Left hindlimb (tissue), 1 donor: ENCODE results near the gene C20orf204.
A peak's percentile ranks its signal among the peaks of the same experiment; 100 is the strongest.

Experiments
- DNase-seq: peaks from one replicate; pipeline ENCODE4 v3.0.0-alpha.2; 2018

C20orf204 gene

DNA sequence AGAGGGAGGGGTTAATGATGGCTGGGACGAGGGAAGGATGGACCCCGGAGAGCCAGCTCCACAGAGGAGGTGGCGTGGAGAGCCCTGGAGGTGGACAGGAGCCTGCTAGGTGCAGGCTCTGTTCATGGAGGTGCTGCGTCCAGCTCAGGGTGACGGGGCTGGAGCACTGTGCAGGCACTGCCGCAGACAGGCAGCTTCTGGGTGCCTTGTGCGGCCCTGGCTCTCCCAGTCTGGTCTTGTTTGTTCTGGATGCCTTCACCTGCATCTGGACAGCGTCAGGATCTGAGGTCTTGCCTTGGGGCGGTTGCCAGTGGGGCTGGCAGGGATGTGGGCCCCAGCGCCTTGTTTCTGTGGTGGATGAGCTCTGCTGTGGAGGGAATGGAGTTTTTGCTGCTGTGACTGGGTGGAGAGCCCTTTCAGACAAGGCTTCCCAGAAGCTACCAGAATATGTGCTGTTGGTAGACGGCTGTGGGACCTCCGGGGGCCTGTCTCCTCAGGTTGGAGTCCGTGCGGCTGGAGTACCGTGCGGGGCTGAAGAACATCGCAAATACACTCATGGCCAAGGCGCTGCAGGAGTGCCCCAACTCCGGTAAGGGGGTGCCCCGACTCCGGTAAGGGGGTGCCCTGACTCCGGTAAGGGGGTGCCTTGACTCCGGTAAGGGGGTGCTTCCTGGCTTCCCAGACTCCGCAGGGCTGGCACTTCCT is 7.8 kb upstream of the C20orf204 start:
- no peak for DNase-seq

DNA sequence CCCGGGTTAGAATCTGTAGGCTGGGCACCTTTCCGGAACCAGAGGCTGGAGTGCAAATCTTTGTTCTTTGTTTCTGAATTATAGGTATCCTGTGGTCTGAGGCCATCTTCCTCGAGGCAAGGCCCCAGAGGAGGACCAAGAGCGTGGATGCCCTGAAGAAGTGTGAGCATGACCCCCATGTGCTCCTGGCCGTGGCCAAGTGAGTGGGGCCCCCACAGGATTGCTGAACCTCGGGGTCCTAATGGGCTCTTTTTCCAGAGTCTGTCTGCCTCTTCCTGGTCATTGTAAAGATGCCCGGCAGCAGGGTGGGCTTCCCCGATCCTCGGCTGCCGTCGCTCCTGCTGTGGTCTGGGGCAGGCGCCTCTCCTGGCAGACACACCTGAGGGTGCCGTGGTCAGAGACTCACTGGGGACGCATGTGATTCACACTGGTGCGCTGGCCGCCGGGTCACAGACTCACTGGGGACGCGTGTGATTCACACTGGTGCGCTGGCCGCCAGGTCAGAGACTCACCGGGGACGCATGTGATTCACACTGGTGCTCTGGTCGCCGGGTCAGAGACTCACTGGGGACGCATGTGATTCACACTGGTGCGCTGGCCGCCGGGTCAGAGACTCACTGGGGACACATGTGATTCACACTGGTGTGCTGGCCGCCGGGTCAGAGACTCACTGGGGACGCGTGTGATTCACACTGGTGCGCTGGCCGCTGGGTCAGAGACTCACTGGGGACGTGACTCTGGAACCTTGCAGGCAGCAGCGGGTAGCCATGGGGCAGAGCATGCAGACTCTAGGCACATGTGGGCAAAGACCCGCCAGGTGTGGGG is 6.5 kb upstream of the C20orf204 start:
- no peak for DNase-seq

DNA sequence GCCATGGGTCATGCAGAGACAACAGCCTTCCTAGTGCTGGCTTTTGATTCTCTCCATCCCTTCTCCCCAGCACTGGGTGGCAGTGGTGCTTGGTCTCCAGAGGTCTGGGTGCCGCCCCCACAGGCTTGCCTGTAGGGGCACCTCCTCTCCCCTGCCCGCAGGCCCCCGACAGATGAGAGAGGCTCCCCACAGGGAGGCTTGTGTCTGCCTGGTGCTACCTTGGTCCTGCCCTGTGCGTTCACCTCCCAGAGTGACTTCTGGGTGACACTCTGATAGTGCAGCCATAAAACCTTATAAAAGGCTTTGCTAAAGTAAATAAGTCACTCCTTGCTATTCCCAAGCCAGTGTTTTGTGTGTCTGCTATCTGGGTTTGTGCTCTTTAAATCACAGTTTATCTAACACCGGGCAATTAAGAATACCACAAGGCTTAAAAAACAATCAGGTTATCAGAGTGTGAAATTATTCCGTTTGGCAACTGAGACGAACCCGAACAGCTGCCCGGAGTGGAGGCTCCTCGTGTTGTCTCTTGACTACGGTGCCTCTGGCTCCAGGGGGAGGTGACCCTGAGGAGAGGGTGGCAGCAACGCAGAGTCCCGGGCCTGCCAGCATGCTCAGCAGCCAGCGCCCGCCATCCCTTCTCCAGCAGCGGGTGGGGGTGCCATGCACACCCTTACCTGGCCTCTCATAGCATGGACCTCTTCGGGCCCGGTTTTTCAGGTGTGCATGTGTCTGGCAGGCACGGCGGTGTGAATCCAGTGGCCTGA is 5.4 kb upstream of the C20orf204 start:
- DNase-seq = no peak

DNA sequence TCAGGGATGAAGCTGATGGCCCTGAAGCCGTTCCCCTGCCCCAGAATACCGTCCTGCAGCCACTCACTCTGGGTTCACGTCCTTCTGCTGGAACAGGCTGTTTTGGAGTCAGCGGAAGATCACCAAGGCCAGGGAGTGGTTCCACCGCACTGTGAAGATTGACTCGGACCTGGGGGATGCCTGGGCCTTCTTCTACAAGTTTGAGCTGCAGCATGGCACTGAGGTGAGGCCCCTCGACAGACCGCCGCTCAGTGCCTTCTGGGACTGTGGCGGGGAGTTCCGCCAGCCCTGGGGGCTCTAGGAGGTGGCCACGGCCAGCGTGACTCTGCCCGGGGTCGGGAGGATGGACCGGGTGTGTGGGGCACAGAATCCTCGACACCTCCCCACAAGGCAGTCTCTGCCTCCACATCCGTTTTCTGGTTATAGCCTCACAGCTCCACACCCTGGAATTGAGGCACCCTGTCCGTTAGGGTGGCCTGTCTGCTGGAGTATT is 4.1 kb upstream of the C20orf204 start:
- no peak for DNase-seq

DNA sequence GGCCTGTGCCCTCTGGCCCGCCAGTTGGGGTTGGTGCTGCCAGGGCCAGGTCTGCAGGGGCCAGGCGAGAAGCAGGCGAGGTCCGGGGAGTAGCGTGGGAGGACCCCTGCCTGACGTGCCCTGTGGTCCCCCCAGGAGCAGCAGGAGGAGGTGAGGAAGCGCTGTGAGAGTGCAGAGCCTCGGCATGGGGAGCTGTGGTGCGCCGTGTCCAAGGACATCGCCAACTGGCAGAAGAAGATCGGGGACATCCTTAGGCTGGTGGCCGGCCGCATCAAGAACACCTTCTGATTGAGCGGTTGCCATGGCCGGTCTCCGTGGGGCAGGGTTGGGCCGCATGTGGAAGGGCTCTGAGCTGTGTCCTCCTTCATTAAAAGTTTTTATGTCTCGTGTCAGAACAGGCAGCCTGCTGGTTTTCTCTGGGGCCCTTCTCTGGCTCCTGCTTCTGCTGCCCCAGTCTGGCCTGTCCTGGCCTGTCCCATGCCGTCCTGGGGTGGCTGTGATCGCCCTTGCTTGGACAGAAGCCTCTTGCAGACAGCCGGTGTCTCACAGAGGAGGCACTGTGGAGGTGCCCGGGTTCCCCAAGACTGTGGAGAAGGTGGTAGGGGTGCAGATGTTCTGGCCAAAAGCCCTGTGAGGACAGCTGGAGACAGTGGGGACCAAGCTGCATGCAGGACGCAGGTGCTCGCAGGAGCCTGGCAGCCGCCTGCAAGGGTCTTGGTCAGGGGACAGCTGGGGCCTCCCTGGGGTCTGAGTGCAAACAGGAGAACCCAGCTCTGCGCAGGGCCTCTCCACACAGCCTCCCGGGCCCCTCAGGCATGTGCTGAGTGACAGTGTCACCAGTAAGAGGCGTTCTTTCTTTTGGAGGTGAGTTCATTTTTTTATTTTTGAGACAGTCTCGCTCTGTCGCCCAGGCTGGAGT is 3.0 kb upstream of the C20orf204 start:
- no peak for DNase-seq

DNA sequence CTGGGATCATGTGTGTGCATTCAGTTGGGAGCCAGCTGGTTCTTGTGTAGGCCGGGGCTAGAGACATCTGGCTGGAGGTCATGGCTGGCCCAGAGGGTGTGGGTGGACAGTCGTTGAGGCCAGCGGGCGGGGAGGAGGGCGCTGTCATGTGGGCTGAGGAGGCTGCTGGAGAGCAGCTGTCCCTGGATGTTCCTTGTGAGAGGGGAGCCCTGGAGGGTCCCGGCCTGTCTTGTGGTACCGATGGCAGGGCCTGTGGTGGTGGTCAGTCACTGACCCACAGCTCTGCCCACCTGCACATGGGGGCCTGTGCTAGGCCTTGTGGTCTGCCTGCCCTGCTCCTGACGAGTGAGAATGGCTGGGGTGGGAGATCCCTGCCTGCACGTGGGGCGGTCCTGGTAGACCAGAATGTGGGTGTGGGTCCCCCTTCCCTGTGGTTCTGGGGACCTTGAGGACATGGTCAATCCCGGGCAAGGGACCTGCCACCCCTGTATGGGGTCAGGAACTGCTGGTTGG is 1.9 kb upstream of the C20orf204 start:
- DNase-seq = no peak

DNA sequence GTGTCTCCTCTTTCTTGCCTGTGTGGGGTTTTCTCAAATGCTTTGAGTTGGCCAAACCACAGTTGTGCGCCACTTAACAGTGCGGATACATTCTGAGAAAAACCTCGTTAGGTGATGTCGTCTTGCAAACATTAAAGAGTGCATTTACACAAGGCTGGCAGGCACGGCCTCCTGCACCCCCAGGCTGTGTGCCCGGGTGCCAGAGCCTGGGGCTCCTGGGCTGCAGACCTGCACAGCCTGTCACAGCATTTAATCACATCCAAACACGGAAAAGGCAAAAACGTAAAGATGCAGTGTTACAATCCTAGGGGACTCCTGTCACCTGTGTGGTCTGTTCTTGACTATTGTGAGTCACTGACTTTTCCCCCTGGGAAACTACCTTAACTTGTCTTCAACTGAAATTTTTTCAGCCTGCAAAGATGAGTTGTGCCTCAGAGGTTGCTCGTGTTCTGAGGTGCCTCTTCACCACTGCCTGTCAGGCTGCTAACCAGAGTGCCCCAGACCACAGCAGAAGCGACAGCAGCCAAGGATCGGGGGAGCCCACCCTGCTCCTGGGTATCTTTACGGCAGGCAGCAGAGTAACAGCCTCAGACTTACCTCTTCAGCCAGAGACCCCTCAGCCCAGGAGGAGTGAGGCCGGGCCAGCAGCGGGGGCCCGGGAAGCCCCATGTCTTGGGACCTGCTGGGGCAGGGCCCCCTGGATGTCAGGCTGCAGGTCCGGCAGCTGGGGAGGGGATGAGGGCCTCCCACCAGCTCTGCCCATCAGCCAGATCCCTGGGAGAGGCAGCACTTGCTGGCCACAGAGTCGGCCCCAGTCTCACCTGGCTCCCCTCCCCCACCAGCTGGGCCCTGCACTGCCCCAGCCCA is 683 bp upstream of the C20orf204 start:
- no peak for DNase-seq

DNA sequence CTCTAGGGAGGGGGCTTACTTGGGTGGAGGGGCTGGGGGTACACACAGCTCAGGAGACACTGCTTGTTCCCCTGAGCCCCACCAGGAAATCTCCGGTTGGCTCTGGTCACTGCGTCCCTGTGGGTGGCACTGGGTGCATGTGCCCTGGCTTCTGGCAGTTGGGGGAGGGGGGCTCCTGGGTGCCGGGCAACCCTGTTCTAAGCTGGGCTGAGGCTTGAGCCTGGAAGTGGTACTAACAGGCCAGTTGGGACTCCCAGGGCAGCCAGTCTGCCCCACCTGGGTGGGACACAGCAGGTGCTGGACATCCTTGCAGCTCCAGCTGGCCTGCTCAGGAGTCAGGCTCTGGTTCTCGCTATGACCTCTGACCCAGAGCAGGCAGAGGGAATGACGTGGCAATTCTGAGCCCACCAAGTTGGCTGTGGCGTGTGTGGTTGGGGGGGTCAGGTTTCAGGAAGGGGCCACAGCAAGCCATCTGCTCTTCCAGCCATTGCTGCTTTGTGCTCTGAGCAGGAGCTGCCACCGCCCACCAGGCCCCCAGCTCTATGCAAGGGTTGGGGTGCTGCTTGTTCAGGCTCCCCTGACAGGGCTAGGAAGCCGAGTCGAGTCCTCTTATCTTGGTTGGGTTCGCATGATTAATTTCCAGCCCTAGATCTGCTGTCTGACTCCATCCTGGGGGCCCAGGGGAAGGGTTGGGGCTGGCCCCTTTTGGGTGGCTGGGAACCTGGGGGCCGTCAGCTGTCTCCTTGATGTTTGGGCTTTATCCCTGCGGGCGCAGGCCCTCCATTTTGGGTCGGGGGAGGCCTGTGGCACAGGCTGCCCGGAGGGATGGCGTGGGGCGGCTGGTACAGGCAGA is 590 bp downstream of the C20orf204 start:
- no peak for DNase-seq

DNA sequence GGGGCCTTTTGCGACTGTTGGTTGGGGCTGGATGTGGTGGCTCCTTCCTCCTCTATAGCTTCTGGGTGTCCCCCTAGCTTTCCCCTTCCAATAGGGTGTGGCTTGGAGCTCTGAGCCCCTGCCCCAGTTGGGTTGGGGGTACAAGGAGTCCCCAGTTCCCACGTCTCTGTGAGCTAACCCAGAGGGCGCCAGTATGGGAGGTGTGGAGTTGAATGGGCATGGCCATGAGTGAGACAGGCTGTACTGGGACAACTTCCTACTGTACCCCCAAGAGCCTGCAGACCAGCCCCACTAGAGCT is 1.2 kb downstream of the C20orf204 start:
- DNase-seq = no peak

DNA sequence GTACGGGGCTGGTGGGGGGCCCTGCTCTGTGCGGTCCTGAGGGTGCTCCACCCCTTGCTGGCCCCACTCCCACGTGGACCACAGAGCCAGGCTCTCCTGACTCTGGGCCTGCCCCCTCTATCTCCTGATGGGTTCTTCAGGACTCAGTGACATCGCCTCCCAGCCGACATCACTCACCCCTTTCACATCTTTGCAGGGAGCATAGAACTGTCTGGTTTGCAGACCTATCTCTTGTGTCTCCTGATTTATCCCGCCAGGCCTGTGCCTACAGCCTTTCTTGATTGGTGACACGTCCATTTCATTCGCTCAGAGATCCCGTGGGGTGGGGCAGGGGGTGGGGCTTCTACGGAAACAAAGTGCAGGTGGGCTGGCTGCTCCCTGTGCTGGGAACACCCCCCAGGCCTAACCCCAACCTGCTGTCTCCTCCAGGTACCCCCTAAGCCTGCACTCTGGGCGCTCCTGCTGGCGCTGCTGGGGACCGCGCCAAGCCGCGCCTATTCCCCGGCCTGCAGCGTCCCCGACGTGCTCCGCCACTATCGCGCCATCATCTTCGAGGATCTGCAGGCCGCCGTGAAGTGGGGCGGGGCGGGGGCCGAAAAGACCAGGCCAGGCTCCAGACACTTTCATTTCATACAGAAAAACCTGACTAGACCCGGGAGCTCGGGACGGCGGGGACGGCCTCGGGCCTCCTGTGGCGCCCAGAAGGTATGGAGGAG is 1.7 kb downstream of the C20orf204 start:
- peak; percentile 37 for DNase-seq

DNA sequence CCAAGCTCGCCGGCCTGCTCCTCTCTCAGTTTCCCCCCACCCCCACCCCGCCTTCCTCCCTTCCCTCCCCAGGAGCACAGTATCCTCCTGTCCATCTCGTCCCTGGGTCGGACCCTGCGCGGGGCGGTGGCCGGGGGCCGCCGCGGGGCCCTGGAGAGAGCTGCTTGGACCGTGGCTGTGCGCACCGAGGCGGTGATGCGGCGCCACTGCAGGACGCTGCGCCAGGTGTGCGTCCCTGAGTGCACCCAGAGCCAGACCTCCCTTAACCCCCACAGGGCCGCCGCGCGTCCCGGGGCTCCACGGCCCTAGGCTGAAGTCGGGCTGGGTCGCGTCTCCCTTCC is 2.2 kb downstream of the C20orf204 start:
- DNase-seq = peak; percentile 41

DNA sequence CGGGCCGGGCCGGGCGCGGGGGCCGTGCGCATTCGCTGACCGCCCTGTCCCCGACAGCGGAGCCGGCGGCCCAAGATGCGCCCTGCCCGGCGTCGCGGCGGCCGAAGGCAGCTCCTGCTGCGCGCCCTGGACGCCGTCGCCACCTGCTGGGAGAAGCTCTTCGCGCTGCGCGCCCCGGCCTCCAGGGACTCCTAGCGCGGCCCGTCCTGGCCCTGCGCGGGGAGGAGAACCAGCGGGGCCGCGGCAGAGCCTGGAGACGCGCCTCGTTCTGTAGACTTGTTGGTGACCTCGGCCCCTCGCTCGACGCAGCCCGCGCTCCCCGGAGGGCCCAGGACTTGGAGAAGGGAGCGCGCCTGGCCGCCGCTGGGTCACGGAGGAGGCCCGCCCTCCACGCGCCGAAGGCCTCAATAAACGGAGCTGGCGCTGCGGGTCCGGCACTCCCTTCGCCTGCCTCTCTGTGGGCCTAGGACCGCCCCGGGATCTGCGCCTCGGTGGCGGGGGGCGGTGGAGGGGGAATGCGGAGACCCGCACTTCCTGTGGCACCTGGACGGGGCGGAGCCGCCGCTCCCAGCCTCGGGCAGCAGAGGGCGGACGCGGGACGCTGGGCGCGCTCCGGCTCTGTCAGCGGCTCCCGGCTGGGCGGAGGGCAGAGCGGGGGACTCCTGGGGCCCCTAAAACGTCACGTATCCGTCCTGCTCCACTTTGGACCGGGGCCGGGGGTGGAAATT is 2.7 kb downstream of the C20orf204 start:
- peak; percentile 77 for DNase-seq

DNA sequence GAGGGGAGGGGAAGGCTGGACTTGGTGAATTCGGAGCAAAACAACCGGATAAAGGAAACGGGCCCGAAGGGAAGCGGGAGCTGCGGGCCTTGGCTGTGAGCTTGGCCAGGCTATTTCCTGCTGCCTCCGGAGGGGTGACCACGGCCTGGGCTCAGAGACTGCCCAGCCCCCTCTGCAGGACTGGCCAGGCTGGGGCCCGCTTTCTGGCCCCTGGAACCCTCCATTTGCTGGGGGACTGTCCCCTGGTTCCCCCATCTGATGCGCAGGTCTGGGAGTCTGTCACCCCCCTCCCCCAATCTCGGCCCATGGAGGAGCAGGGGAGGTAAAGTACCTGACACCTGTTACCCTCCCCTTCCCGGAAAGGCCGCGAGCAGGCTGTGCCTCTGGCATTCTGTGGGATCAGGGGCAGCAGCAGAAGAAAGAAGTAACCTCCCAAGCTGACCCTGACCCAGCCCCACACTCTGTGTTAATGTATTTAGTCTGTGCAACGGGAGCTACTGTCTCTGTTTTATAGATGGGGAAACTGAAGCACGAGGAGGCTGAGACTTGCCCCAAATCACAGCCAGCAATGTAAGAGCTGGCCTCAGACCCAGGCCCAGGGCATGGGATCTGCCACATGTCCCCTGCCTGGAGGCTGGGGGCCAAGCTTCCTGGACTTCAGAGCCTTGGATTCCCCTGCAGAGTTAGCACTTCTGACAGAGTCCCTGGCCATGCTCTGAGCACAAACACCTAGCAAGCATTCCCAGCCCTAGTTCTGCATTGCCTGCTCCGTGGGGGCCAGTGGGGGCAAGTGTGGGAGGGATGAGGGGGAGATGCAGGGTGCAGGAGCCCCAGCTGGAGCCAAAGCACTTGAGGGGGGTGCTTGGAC is 3.5 kb downstream of the C20orf204 start:
- DNase-seq = peak; percentile 9

DNA sequence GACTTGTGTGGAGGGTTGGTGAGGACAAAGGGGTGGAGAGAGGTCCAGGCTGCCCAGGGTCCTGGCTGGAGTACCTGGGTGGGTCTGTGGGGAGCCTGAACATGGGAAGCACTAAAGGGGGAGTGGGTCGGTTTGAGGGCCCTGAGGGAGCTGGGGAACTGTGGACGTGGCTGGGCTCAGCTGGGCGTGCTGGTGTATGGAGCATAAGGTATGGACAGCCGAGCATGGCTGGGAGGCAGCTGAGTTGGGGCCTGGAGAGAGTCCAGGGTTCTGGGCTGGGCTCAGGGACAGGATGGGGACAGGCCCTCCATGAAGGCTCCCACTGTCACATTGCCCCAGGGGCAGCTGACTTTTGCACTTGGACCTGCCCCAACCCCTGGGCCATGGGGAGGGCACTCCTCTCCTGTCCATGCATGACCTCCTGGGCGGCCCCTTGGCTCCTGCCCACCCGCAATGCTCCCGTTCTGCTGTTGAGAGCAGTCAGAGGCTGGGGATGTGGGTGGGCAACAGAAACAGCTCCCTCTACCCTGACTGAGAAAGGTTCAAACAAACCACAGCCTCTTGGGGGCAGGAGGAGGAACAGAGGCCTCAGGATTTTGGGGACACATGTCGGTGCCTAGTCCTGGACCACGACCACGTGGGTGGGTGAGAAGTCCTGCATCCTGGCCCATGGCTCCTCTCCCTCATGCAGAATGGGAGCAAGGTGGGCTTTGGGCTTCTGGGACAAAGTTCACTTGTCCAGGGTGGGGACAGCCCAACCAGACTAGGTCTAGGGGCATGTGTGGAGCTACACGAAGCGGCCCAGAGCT is 4.5 kb downstream of the C20orf204 start:
- peak; percentile 29 for DNase-seq

DNA sequence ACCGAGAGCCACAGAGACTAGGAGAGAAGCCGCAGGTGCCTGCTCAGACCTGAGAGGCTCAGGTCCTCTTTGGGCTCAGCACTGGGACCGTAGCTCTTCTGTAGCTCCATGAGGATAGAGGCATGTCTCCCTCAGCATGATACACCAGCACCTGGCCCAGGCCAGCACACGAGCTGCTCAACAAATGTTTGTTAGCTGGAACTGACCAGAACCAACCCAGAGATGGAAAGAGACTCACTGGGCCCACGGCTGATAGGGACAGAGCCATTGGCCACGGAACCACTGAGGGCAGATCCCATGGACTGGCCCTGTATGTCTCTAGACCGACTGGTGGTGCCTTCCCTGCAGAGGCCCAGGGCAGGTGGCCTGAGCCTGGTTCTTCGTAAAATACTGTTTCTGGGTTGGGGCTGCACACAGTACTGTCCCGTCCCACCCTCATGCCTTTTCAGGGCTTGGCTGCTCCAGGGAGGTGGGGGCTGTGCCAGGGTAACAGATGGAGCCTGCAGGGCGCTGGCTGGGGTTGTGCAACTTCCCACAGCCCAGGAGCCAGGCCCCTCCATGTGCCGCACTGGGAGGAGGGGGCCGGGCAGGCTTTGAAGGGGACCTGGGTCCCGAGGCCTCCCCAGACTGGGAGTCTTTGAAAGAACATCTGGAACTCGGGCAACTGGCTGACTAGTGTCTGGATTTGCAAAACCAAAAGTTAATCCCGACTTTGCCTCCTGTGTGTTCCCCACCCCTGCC is 5.2 kb downstream of the C20orf204 start:
- peak; percentile 23 for DNase-seq

DNA sequence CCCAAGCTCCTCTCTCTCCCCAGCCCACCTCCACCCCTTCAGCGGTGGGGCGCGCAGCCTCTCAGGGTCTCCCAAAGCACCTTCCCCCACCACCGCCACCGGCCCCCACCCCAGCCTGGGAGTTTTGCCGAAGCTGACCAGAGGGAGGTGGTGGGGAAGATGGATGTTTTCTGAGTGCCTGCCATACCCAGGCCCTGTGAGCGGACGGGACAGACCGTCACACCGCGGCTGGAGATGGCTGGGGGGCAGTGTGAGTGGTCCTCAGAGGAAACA is 5.7 kb downstream of the C20orf204 start:
- DNase-seq = no peak
